ENCODE data around the gene AOAH. TPM values are rescaled to one million over a fixed set of nuclear protein-coding genes. Genes with fewer than 3 reads are reported as not detected.

The AOAH gene
- total RNA-seq, 2 donors from 2014 or later: 2.5 to 7.2 TPM

DNA sequence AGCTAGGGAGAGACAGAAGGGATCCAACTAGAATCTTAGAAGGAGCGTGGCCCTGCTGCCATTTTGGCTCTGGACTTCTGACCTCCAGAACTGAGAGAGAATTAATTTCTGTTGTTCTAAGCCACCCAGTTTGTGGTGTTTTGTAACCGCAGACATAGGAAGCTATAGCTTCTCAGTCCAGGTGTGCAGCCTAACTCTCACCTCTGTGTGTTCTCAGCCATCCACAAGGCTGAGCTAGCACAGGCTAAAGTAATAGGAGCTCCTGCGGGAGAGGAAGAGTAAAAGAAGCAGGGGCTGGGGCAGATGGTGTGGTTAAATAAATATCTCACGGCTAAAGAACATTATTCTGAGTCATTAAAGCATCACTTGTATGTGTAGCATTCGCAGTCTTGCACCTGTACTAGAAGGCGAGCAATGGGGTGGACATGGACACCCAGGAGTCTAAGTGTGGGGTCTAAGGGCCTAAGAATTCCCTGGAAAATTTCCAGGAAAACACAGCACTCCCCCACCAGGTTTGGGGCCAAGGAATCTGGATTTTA is 94.1 kb downstream of the AOAH start:
- Histone ChIP-seq H3K27ac (no peak overlapping the region), H3K9me3 (no peaks in the 10 kb centered on the region), H3K27me3 (no peaks in the 10 kb centered on the region), H3K4me3 (no peak overlapping the region), H3K36me3 (no peaks in the 10 kb centered on the region), H3K4me1 (no peaks in the 10 kb centered on the region)
- TF ChIP-seq, protein P1, sequence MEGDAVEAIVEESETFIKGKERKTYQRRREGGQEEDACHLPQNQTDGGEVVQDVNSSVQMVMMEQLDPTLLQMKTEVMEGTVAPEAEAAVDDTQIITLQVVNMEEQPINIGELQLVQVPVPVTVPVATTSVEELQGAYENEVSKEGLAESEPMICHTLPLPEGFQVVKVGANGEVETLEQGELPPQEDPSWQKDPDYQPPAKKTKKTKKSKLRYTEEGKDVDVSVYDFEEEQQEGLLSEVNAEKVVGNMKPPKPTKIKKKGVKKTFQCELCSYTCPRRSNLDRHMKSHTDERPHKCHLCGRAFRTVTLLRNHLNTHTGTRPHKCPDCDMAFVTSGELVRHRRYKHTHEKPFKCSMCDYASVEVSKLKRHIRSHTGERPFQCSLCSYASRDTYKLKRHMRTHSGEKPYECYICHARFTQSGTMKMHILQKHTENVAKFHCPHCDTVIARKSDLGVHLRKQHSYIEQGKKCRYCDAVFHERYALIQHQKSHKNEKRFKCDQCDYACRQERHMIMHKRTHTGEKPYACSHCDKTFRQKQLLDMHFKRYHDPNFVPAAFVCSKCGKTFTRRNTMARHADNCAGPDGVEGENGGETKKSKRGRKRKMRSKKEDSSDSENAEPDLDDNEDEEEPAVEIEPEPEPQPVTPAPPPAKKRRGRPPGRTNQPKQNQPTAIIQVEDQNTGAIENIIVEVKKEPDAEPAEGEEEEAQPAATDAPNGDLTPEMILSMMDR (IDR thresholded peaks at IDR 0.05): no peak
- no peak for DNase-seq (ENCODE audit: low spot score)

DNA sequence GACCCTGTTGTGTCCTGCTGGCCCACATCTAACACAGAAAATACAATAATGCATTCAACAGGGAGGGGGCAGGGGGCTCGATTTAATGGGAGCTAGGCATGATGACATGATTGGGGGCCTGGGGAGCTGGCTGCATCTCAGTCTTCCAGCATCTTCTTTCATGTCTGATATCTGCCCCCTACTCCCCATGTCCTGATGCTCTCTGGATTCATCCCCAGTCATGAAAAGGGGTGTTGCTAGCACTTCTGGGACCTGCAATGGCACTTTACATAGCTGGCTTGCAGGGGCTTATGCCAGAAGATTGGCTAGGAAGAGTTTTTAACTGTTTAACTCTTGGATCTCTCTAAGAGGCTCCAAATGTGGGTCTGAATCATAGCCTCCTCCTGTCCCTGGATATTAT is 94.9 kb downstream of the AOAH start:
- Histone ChIP-seq H3K4me3 (no peak overlapping the region), H3K27me3 (no peaks in the 10 kb centered on the region), H3K36me3 (no peaks in the 10 kb centered on the region), H3K9me3 (no peaks in the 10 kb centered on the region), H3K27ac (no peak overlapping the region), H3K4me1 (no peaks in the 10 kb centered on the region)
- no peak for DNase-seq (ENCODE audit: low spot score)
- TF ChIP-seq, protein P1 (IDR thresholded peaks at IDR 0.05): no peak

DNA sequence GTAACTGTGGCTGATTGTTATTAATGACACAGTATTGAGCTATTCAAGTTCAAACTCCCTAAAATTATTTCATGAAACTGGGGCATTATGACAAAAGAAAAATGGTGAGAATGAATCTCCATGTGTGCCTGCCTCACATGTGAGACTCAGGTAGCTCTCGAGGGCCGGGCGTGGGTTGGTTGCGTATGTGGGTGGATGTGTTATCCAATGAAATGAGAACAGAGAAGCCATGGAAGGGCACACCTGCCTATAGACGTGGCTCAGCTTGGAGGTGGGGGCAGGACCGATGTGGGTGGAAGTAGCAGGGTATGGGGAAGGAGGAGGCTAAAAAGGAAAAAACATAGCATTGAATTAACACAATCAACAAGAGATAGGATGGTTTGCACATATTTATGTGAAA is 96.5 kb downstream of the AOAH start:
- Histone ChIP-seq H3K36me3 (no peaks in the 10 kb centered on the region), H3K27ac (no peak overlapping the region), H3K27me3 (no peaks in the 10 kb centered on the region), H3K4me3 (no peak overlapping the region), H3K9me3 (no peaks in the 10 kb centered on the region), H3K4me1 (no peaks in the 10 kb centered on the region)
- DNase-seq (ENCODE audit: low spot score): no peak
- TF ChIP-seq, protein P1 (IDR thresholded peaks at IDR 0.05): no peak

DNA sequence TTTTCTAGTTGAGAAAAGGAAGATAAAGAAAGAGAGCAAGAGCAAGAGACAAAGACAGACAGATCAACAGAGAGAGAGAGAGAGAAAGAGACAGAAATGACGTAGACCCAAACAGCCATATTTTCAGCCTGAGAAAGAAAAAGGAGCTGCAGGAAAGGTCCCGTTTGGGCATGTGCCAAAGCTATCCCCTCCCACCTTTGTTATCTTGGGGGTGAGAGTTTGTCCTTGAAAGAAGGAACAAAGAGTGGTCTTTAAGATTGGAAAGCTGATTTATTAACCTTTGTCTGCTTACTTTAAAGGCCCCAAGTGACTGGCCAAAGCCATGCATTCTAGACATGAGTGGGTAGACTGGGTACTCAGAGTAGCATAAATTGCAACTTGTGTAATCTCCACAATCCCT is 98.2 kb downstream of the AOAH start:
- TF ChIP-seq, protein P1 (IDR thresholded peaks at IDR 0.05): no peak

DNA sequence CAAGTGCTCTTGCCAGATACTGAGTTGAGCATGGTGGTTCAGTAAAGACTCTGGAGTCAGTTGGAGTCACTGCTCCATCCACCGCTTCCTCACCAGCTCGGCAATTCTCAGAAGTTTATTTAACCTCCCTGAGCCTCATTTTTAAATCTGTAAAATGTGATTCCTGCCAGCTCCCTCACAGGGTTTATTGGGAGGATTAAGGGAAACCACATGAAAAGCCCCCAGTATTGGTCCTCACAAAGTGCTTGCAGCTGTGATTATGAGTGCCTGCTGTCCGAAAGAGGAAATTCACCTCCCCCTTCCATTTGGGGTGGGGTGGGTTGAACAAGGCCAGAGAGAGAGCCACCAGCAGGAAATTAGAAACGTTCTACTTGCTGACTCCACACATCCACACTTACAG is 99.0 kb downstream of the AOAH start:
- Histone ChIP-seq H3K4me3 (no peak overlapping the region), H3K27ac (no peak overlapping the region), H3K4me1 (no peaks in the 10 kb centered on the region), H3K9me3 (no peaks in the 10 kb centered on the region), H3K36me3 (no peaks in the 10 kb centered on the region), H3K27me3 (no peaks in the 10 kb centered on the region)
- no peak for DNase-seq (ENCODE audit: low spot score)
- TF ChIP-seq, protein P1 (IDR thresholded peaks at IDR 0.05): no peak

More for the DNA sequence above, 98.2 kb downstream of the AOAH start:
- DNase-seq (ENCODE audit: low spot score): no peak
- no peaks in the 10 kb centered on the region for H3K4me1 ChIP-seq
- no peaks in the 10 kb centered on the region for H3K36me3 ChIP-seq
- H3K27me3 ChIP-seq: no peaks in the 10 kb centered on the region
- H3K4me3 ChIP-seq: no peak overlapping the region
- H3K9me3 ChIP-seq: no peaks in the 10 kb centered on the region
- H3K27ac ChIP-seq: no peak overlapping the region

- Histone ChIP-seq H3K27me3 (no peaks in the 10 kb centered on the region), H3K9me3 (no peaks in the 10 kb centered on the region), H3K36me3 (no peaks in the 10 kb centered on the region), H3K4me1 (no peaks in the 10 kb centered on the region), H3K27ac (no peak overlapping the region), H3K4me3 (no peak overlapping the region)
- TF ChIP-seq, protein P1 (IDR thresholded peaks at IDR 0.05): no peak
- no peak for DNase-seq (ENCODE audit: low spot score)
Measured at GRCh38 chr7:36623247-36623646, 101.0 kb downstream of the AOAH start.
